ENCODE results near the gene SLC4A7.
"Not testable (repeated sequence)": the region's sequence is repeated elsewhere in the genome, so short reads cannot be mapped to it uniquely, and the experiment has no call there.

The SLC4A7 gene

DNA sequence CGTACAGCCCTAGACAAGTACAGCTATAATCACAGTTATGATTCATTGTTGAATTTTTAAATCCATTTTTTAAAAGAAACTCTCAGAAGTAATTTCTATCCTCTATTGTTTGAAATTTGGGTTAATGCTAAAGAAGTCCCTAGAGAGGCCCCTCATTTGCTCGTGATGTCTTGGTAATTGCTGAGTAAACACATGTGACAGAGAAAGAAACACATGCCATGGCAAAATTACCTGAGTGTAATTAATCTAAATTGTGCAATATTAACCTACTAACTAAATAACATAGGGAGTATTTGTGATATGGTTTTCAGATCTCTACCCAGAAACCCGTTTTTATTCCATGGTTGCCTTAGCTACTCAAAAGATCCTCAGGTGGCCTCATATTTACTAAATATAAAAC is 125.8 kb downstream of the SLC4A7 start:
- DNase-seq (ENCODE audit: low spot score), result no peak

DNA sequence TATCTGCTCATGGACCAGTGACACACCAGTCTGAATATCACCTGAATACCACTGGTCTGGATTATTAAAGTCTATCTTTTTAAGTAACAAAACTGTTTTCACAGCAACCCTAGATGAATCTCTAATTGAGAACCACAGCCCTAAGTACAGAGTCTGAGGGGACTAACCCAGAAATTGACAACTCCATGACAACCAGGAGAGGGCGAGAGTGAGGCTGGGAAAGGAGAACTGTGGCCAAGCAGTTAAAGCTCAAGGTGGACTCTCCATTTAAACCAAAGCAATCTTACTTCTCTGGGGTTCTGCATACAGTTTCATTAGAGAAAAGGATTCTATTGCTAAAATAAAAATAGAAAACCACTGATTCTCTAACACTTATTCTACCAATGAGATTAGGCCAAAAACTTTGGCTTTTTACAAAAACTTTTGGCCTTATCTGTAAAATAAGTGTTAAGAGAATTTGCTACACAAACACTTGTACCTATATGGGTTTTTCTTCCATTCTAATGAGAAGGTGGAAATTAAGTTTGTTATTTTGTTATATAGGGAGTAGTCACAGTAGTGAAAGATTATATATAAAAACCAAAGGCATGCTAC is 126.4 kb downstream of the SLC4A7 start:
- DNase-seq (ENCODE audit: low spot score), result peak; percentile 42

DNA sequence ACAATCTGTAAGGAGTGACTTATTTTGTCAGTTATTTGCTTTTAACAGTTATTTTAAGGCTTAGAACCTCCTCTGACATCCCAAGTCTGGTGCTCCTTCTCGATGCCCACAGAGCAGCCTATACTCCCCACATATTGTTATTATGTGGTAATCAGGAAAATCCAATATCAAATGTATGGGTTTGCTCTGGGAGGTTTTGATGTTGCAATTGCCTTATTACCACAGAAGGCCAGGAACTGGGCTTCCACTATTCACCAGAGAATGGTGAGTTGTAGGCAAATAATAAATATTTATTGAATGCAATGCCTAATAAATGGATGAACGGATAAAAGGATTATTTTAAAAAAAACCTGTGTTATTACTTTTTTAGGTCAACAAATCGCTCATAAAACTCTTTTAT is 127.2 kb downstream of the SLC4A7 start:
- DNase-seq (ENCODE audit: low spot score), result no peak

DNA sequence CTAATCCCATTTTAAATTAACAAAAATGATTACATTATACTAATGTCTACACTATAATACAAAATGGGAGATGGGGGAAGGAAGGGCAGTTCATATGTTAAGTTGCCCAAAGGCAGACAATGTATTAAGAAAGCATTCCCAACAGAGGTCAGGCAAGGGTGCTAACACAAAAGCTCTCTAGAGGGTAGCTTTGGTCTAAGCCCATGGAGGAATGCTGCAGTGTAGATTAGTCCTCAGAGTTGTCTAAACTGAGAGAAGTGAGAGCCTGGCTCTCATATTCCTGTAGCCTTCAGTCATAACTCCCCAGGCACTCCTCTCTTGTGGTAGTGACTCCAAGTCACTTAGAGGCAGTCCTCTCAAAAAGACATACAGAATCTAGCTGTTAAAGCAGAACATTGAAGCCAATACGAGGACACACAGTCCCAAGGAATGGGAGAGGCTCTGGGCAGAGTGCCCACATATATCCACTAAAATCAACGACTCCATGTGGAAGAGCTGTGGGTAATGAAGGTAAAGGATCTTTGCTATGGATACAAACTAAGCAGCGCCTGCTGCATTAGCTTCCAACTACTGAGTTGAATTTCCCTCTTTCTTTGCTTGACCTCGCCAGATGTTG is 129.5 kb downstream of the SLC4A7 start:
- no peak for DNase-seq (ENCODE audit: low spot score)

DNA sequence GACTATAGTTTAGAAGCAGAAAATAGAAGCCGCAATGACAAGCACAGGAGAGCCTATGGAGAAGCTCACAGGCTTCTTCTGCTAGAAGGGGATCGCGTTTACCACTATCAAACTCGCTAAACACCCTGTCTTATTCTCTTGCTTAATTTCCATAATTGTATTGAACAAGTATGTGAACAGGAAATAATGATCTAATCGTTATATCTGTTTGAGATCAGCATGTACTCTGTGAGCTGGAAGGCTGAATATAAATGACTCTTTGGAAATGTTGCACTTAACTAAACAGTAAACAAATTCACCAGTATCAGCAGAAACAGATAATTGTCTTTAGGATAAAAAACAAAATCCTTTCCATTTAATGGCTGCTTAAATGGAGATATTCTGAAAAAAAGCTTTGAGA is 130.0 kb downstream of the SLC4A7 start:
- no peak for DNase-seq (ENCODE audit: low spot score)

DNA sequence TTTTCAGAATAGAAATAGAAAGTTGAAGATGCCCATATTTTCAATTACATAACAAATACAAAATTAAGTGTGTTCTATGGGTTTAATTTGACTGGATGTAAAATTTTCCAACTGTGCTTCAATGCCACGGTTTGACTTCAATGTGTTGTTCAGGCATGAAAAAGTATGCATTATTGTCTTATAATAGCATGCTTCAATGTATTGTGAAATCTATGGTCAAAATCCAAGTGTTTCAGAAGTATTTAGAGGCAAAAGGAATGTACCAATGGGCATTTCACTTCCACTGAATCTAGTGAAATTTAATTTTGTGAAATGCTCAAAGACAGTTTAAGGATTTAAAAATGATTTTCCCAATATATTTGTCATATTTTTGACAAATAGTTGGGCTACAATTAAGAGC is 131.0 kb downstream of the SLC4A7 start:
- no peak for DNase-seq (ENCODE audit: low spot score)

DNA sequence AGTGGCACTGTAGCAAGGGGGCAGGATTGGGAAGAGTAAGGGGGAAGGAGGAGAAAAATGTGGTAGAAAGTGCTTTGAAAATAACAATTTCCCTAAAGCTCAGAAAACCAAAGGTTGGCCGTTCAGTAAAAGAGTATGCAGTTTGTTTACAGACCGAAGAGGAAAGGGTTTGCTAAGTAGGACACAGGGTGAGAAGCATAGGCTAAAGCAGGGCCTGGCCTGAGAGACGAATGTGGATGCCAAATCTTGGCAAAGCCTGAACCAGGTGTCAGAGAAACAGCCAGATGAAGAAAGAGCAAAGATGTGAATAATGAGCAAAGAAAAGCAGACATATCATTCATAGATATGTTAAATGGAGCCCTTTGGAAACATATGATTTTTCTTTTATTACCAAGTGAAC is 132.1 kb downstream of the SLC4A7 start:
- no peak for DNase-seq (ENCODE audit: low spot score)

DNA sequence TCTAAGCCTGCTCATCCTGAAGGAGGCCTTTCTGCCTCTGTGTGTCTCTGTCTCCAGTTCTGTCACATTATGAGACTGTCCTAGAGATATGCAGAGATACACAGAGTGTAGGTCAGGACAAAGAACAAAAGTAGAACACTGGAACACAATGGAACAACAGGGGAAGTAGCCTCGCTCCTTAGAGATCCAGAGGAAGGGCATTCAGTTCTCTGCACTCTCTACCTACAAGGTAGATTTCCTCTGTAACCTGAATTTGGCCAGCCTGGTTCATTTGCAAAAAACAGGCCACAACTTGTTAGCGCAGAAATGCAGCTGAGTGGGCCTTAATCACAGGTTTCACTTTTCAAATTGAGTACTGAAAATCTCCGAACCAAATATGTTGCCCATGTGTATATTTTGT is 134.4 kb downstream of the SLC4A7 start:
- DNase-seq (ENCODE audit: low spot score), result no peak

DNA sequence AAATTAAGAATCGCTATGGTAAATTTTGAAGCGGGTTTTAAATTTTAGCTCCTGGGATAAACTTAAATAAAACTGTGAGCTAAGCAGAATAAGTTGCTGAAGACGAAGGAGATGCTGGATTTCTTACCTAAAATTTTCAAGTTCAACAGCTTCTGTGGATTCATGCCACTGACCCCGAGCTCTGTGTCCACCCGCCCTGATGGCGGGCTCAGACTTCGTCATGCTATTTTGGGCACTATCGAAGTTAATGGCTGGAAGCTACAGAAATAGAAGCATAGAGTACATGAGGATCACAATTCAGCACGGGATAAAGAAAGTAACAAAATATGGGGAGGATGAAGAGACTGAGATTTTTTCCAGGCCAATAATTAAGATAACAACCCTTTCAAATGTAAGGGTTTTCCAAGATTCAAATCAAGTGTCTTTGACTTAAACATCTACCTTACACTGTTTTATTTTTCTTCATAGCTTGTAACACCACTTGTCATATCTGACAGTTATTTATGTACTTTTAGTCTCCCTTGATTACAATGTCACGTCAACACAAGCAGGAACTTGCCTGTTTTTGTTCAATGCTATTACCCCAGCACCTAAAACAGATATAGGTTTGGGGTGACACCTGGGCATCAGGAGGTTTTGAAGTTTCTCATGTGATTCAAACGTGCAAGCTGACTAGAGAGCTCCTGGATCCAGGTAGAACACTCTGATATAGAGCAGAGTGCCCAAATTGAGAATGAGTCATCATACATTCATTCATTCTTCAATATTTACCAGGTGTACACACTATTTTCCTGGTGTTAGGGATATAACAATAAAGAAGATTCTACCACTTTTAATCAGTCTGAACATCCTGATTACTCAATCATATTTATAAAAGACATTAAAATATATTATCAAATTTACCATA is 138.0 kb downstream of the SLC4A7 start:
- DNase-seq (ENCODE audit: low spot score), result no peak

DNA sequence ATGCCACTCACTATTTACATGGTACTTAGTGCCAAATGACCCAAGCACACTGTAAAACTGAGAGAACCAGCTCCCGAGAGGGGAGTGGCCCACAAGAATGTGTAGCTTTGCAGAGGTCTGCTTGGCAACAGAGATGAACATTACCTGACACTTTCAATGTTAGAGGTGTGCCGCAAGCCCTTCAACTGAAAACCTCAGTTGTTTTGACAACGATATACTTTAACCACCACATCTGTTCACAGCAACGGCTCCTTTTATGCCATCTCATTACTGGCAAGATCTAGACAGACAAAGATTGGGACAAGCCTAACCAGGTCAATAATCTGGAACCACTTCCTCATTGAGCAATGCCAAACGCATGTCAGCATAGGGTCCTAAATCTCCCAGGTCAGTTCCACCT is 138.7 kb downstream of the SLC4A7 start:
- no peak for DNase-seq (ENCODE audit: low spot score)

DNA sequence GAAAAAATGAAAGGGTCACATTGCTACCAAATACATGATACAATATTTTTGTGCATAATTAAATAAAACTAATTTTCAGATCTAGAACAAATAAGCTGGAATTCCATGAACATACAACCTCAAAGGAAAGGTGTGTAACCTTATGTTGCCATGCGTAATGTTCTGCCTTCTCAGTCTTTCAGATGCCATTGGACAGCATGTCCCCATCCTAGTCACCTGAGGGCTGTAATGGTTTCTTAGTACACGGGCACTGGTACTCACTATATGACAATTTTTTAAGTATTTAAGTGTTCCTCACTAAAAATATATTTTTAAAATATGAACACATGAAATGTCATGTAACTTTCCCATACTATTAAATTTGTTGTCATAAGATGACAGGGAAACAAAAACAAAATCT is 139.1 kb downstream of the SLC4A7 start:
- no peak for DNase-seq (ENCODE audit: low spot score)

DNA sequence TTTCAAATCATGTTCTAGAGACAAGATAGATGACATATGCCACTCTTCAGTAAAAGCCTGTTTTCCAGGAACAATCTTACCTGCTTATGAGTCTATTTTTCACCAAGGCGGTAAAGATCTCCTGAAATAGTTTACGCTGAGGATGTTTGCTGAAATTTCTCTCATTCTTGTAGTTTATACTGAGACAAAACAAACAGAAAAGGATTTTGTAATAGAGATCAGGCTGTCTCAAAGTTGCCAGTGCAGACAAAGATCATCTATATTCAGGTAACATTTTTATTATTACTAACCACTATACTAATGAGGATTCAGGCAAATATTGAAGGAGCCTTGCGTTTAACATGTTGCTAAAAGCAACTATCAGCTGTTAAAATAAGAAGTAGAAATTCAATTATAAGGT is 140.0 kb downstream of the SLC4A7 start:
- DNase-seq (ENCODE audit: low spot score), result no peak

DNA sequence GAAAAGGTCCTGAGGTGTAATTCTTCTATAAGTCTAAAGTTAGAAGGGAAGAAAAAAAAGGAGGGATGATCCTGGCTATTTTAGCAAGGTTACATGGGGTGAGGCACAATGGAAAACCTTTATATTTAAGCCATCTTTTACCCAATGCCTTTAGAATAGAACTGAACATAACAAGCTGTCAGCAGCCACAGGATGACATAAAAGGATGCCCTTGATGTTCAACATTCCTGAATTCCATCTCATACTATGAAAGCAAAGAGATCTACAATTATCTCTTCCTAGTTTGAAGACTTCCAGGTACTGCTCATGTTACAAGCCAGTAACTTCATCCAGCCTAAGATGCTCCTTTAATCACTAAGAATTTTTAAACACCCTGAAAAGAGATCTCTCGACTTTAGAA is 141.9 kb downstream of the SLC4A7 start:
- no peak for DNase-seq (ENCODE audit: low spot score)

DNA sequence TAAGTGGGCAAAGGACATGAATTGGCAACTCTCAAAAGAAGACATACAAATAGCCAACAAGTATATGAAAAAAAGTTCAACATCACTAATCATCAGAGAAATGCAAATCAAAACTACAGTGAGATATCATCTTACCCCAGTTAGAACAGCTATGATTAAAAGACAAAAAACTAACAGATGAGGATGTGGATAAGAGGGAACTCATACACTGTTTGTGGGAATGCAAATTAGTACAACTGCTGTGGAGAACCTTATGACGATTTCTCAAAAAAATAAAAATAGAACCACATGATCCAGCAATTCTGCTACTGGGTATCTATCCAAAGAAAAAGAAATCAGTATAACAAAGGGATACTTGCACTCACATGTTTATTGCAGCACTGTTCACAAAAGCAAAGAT is 143.7 kb downstream of the SLC4A7 start:
- DNase-seq (ENCODE audit: low spot score), result no peak

DNA sequence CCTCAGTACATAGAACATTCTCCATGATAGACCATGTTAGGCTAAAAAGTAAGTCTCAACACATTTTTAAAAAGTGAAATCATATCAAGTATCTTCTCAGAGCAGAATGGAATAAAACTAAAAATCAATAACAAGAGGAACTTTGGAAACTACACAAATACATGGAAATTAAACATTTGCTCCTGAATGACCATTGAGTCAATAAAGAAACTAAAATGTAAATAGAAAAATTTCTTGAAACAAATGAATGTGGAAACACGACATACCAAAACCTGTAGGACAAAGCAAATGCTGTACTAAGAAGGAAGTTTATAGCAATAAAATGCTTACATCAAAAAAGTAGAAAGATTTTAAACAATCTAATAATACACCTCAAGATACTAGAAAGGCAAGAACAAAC is 148.6 kb downstream of the SLC4A7 start:
- DNase-seq (ENCODE audit: low spot score), result no peak

DNA sequence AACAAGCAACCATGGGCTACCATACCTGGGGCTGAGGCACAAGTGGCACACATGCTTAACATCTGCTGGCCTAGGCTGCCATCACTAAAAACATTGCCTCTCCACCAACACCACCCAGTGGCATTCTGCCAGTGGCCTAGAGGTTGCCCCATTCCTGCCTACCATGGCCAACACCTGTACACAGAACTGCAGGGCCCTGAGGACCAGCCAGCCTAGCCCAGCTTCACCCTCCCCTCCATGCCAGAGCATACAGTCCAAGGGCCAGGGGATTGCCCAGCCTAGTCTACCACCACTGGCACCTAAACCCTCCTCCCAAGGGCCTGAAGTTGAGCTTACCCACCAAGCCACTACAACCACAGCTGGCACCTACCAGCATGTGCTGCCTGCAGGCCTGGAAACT is 150.3 kb downstream of the SLC4A7 start:
- no peak for DNase-seq (ENCODE audit: low spot score)

DNA sequence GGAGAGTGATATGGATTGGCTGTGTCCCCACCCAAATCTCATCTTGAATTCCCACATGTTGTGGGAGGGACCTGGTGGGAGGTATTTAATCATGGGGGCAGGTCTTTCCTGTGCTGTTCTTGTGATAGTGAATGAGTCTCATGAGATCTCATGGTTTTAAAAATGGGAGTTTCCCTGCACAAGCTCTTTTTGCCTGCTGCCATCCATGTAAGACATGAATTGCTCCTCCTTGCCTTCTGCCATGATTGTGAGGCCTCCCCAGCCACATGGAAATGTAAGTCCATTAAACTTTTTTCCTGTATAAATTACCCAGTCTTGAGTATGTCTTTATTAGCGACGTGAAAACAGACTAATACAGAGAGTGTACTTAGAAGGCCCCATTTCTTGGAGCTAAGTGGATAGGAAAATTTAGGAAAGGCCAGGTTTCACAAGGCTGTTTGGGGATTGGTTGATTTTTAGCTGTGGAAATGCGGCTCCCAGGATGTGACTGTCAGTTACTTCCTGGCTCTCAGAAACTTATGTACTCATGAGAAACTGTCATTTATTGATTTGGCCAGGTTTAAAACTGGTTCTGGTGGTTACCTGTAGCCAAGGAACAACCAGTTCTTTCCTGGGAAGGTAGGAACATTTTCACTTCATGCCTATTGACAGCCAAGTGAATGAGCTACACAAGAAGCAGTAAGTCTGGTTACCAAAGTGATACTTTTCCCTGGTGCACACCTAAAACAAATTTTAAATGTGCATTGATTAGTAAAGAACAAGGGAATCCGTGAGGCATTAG is 155.0 kb downstream of the SLC4A7 start:
- not testable (repeated sequence) for DNase-seq (ENCODE audit: low spot score)

DNA sequence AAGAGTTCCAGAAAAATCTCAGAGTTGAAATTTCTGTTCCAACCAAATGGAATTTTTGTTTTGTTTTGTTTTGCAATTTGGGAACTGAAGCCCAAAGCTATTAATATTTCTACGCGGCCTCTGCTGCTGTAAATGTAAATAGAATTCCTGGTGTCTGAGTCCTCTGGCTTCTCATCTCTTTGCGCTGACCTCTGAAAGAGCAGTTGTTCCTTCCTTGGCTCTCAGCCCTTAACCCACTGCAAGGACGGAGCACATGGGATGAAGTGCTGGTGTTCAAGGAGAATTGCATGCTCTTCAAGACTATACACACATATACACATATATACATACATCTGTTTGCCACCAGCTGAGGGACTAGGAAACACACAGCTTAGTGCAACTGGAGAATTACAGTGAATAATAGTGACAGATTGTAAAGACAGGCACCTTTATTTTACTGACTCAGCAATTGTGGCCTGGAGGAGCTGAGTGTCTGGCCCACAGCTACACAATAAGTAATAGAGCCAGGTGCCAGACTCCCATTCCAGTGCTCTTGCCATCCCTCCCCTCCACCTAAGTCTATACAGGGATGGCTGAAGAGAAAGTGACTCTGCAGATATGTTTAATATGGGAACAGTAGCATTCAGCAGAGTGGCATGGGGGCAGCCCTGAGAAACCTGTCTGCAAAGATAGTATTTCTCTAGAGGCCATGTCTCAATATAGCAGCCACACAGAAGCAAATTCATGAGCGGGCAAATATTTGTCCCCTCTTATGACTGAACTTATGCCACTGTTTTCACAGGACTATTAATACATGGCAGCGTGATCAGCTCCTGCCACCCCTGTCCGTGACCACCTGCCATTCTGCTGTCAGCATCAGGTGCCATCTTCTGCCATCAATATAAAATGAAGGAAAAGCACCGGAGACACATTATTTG is 157.3 kb downstream of the SLC4A7 start:
- DNase-seq (ENCODE audit: low spot score), result peak; percentile 89

DNA sequence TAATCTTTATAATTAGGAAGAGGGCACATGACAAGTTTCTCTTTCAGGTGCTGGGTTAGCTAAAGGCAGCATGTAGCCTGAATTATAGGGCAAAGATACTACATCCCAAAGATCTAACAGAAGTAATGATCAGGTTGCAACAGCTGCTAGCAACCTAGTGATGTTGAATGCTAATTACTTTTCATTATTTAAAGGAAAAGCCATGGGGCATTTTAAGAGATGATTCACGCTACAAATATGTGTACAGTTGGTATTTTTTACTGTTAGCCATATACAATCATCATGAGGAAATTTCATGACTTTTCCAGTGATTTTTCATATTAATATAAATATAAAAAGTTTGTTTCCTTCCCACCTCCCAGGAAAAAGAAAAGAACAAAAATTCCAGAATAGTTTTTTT is 158.0 kb downstream of the SLC4A7 start:
- DNase-seq (ENCODE audit: low spot score), result peak; percentile 26

DNA sequence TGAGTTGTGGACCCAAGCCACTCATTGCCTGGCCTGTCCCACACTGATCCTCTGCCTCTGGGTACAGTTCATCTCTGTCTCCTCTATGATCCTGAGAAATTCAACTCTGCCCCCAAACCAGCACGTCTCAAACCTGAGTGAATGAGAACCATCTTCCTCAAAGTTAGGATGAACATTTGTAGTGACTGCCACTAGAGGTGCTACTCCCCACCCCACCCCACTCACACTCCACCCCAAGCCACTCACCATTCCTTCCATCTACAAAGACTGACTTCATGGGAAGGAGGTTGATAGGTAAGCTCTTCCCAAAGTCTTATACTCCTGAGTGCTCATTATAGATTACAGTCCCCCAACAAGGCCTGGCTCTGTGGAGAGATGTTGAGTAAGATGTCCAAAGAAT is 158.8 kb downstream of the SLC4A7 start:
- no peak for DNase-seq (ENCODE audit: low spot score)

DNA sequence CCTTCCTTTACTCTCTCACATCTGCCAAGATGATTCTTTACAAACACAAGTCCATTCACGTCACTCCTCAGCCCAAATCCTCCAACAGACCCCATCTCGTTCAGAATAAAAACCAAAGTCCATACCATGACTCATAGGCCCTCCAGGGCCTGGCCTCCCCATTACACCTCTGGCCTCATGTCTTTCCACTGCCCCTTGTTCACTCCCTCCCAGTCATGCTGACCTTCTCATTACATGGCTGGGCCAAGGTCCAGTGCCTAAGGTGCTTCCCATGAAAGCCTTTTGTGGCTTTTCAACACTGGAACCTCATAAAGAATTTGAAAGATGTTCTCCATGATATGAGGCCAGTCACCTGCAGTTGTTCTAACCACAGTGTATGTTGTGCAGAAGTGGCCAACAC is 159.5 kb downstream of the SLC4A7 start:
- DNase-seq (ENCODE audit: low spot score), result no peak
